ENCODE data around the gene AURKB.

Gene AURKB

DNA sequence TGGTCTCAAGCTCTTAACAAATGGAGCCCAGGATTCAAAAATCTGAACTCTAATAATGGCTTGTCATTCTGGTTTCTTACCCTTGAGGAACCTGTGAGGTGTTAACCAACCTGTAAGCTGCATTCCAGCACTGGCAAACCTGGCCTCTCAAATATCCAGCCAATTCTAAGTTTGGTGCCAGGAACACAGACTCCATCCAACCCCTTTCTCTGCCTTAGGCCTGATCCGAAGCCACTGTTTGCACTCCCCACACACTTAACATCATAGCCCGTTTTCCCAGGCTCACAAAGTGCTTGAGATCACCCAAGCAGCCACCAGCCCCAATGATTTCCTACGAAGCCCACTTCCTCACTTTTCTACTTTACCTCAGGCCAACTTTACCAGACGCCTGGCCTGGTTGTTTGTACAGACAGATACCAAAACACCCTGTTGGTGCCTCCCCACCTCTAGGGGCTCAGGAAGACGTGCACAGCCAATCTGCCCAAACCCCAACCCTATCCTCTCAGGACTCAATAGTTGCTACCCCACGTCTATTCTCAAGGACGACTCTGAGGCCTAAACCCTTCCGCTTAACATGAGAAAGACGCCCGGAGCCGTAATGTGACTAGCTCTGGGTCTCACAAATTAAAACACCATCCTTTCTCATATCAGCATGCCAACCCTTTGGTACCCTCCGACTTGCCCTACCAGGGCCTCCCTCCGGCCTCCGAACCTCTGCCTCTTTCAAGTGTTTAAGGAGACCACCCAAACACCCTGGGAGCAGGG lies 55.0 kb downstream of the AURKB start:
- H3K9ac ChIP-seq (ENCODE audit: low read depth, low read length) = peak overlapping the region; percentile 80
- H3K9me3 ChIP-seq (ENCODE audit: control insufficient read depth, insufficient read depth, low read length) = no peaks in the 10 kb centered on the region
- H3K4me1 ChIP-seq (ENCODE audit: insufficient read depth, low read length) = peaks cover 17% of the 10 kb centered on the region

More for the DNA sequence above, 55.0 kb downstream of the AURKB start:
- H3K36me3 ChIP-seq (ENCODE audit: insufficient read depth, low read length) = peaks cover 6% of the 10 kb centered on the region; the same call in 1 of the 2 replicates
